Parathyroid adenoma (tissue), 2 donors: ENCODE results near the gene ZNF503.

Experiments
- H2AFZ ChIP-seq: fragments of 300-600 bp; sonication (generic); one replicate; pipeline ENCODE4 v1.7.0; 2017; ENCODE audit warnings: antibody characterized with exemption, mild to moderate bottlenecking
- H3K27ac ChIP-seq: fragments of 300-600 bp; sonication (generic); one replicate; pipeline ENCODE4 v1.7.0; 2017
- H3K27me3 ChIP-seq: fragments of 300-600 bp; sonication (generic); one replicate; pipeline ENCODE4 v1.7.0; 2017; ENCODE audit warnings: low read length; ENCODE audit not compliant: control insufficient read depth, insufficient read depth
- H3K36me3 ChIP-seq: fragments of 300-600 bp; sonication (generic); one replicate; pipeline ENCODE4 v1.7.0; 2017; ENCODE audit warnings: low read length; ENCODE audit not compliant: control insufficient read depth, insufficient read depth
- H3K4me1 ChIP-seq: fragments of 300-600 bp; sonication (generic); one replicate; pipeline ENCODE4 v1.7.0; 2017; ENCODE audit warnings: control low read depth
- H3K4me2 ChIP-seq: fragments of 300-600 bp; sonication (generic); one replicate; pipeline ENCODE4 v1.7.0; 2017; ENCODE audit warnings: low read length
- H3K4me3 ChIP-seq: fragments of 300-600 bp; sonication (generic); one replicate; pipeline ENCODE4 v1.7.0; 2017; ENCODE audit warnings: low read depth, low read length
- H3K79me2 ChIP-seq: fragments of 300-600 bp; sonication (generic); one replicate; pipeline ENCODE4 v1.7.0; 2017; ENCODE audit warnings: control low read depth
- H3K9ac ChIP-seq: fragments of 300-600 bp; sonication (generic); one replicate; pipeline ENCODE4 v1.7.0; 2017; ENCODE audit warnings: mild to moderate bottlenecking
- H3K9me3 ChIP-seq: fragments of 300-600 bp; sonication (generic); one replicate; pipeline ENCODE4 v1.7.0; 2017; ENCODE audit warnings: low read length; ENCODE audit not compliant: control insufficient read depth
- TF ChIP-seq, protein P1 (sequence below): fragments of 300-600 bp; sonication (generic); IDR thresholded peaks from one replicate; pipeline ENCODE4 v1.7.0; 2017; ENCODE audit warnings: antibody characterized with exemption, mild to moderate bottlenecking
- donor health status: primary hyperparathyroidism.

The ZNF503 gene

DNA sequence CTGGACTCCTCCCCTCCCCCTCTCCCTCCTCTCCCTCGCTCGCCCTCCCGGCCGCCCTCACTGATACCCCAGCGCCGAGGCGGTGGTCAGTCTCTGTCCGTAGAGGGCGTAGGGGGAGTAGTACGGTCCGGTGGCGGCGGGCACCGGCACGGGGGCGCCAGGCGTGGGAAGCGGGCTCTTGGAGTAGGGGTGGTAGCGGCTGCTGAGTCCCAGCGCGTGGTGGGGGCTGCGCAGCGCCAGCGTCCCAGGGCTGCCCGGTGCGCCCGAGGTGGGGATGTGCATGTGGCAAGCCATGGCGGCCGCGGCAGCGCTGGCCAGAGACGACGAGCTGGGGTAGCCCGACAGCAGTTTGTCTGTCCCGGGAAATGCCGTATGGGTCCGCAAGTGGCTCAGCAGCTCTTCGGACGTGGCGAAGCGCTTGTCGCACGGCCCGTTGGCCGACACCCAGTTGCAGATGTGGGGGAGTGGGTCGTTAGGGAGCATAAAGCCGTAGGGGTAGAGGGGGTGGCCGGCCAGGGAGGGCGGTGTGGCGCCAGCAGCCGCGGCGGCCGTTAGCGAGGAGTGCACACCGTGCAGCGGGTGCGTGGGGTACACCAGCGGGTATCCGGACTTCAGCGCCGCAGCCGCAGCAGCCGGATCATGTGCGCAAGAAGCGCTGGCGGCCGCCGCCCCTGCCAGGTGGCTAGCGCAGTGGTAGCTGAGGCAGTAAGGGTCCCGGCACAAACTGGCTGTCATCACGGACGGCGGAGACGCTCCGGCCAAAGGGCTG, 2.7 kb downstream of the ZNF503 start:
- no peaks in the 10 kb centered on the region for H3K27me3 ChIP-seq
- TF ChIP-seq, protein P1, sequence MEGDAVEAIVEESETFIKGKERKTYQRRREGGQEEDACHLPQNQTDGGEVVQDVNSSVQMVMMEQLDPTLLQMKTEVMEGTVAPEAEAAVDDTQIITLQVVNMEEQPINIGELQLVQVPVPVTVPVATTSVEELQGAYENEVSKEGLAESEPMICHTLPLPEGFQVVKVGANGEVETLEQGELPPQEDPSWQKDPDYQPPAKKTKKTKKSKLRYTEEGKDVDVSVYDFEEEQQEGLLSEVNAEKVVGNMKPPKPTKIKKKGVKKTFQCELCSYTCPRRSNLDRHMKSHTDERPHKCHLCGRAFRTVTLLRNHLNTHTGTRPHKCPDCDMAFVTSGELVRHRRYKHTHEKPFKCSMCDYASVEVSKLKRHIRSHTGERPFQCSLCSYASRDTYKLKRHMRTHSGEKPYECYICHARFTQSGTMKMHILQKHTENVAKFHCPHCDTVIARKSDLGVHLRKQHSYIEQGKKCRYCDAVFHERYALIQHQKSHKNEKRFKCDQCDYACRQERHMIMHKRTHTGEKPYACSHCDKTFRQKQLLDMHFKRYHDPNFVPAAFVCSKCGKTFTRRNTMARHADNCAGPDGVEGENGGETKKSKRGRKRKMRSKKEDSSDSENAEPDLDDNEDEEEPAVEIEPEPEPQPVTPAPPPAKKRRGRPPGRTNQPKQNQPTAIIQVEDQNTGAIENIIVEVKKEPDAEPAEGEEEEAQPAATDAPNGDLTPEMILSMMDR, result no peak
- H3K4me2 ChIP-seq, result peak overlapping the region; percentile 77
- peaks cover 6% of the 10 kb centered on the region for H3K4me1 ChIP-seq
- H2AFZ ChIP-seq, result peak overlapping the region; percentile 1
- no peaks in the 10 kb centered on the region for H3K9me3 ChIP-seq
- H3K79me2 ChIP-seq, result no peaks in the 10 kb centered on the region
- peak overlapping the region; percentile 88 for H3K4me3 ChIP-seq
- no peak overlapping the region for H3K9ac ChIP-seq
- H3K27ac ChIP-seq, result no peak overlapping the region
- H3K36me3 ChIP-seq, result no peaks in the 10 kb centered on the region

DNA sequence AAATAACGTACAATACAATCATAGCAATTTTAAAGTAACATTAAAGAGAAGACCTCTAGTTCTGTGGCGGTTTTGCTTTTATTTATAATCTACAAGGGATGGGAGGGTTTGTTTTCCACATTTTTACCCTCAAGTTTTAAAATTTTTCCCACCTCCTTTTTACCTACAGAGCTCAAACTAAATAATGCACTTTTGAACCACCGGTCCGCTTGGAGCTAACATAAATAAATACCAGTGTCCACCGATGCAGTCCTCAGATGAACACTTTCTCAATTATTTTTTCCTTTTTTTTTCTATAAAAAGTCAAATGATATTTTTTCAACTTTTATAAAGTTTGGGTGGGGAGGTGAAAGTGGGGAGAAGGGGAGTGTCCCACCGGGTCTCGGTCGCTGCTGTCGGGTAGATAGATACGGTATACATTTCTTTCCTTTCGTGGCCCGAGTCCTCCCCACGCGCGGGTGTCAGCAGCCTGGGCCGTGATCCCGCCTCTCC, 3.3 kb downstream of the ZNF503 start:
- Histone ChIP-seq H3K27ac (no peak overlapping the region), H3K4me1 (peaks cover 6% of the 10 kb centered on the region), H3K36me3 (no peaks in the 10 kb centered on the region), H3K9me3 (no peaks in the 10 kb centered on the region), H3K9ac (no peak overlapping the region), H3K79me2 (no peaks in the 10 kb centered on the region), H2AFZ (peak overlapping the region; percentile 1), H3K4me2 (peak overlapping the region; percentile 77), H3K27me3 (no peaks in the 10 kb centered on the region), H3K4me3 (peak overlapping the region; percentile 88)
- TF ChIP-seq, protein P1, result no peak

DNA sequence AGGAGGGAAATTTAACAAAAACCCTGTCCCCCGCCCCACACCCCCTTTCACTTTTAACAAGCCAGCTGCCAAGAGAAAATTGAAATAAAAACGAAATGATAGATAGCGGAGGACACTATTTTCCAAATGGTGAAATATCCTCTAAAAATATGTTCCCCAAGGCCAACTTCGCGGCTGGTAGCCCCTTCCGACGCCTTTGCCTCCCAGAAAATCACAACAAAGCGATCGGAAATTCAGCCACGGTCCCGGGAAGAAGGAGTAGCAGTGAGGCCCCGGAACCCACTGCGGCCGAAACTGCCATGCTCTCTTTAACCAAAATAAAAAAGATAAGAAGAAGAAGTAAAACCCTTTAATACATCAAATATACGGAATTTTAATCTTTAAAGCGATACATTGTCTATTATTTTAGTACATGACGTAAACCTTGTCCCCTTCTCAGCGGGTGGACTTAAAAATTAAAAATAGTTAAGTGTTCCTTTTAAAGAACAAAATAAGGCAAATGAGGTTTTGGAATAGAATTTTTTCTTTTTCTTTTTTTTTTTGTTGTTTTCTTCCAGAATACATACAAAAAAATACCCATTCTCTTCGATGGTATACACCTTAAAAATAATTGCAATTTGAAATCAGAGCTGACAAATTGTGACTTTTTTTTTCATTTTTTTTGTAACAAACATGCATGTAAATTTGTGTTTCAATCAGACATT, 3.9 kb downstream of the ZNF503 start:
- Histone ChIP-seq H3K79me2 (no peaks in the 10 kb centered on the region), H2AFZ (no peak overlapping the region), H3K4me3 (peak overlapping the region; percentile 88), H3K4me1 (peaks cover 6% of the 10 kb centered on the region), H3K4me2 (peak overlapping the region; percentile 77), H3K27me3 (no peaks in the 10 kb centered on the region), H3K36me3 (no peaks in the 10 kb centered on the region), H3K9ac (no peak overlapping the region), H3K27ac (no peak overlapping the region), H3K9me3 (no peaks in the 10 kb centered on the region)
- TF ChIP-seq, protein P1, result no peak

DNA sequence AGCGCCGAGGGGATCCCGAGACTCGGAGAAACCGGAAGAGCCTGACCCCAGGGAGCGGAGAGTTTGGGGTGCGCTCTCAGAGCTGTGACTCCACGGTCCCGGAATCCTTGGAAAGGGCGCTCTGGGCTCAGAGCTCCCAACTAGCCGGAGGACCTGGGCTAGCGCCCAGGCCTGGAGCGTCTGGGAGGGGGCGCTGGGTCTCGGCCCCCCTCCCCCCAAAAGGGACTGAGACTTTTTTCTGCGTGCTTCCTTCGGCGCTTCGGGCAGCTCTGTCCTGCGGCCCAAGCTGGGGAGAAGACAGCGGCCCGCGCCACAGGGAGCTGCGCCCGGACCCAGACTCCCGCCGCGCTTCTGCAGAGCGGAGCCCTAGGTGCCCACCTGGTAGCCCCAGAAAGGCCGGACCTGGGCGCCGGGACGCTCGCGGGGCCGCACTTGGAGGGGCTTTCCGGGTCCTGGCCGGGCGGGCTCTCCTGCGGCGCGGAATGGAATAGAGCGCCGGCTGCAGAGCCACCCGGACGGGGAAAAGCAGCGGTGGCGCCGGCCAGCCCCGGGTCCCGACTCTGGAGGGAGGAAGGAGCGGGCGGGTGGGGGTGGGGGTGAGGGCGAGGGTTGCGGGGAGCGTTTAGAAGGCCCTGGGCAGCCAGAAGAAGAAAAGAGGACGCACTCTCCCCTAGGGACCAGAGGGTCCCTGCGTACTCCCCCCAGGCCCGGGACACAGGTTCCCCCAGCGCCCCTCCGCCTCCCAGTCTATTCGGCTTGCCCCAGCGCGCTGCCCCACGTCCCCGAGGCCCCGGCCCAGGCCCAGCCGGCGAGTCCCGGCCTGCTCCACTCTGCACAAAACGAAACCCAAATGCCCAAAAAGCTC, 4.7 kb downstream of the ZNF503 start:
- H2AFZ ChIP-seq, result peak overlapping the region; percentile 51
- H3K9me3 ChIP-seq, result no peaks in the 10 kb centered on the region
- peak overlapping the region; percentile 77 for H3K4me2 ChIP-seq
- peaks cover 6% of the 10 kb centered on the region for H3K4me1 ChIP-seq
- H3K79me2 ChIP-seq, result no peaks in the 10 kb centered on the region
- no peak overlapping the region for H3K27ac ChIP-seq
- no peaks in the 10 kb centered on the region for H3K36me3 ChIP-seq
- no peaks in the 10 kb centered on the region for H3K27me3 ChIP-seq
- TF ChIP-seq, protein P1, result no peak
- H3K4me3 ChIP-seq, result peak overlapping the region; percentile 88
- H3K9ac ChIP-seq, result no peak overlapping the region
